Testis (tissue), 3 donors: ENCODE results near the gene UCP1. TPM values are rescaled to one million over a fixed set of nuclear protein-coding genes. Genes with fewer than 3 reads are reported as not detected.

Source experiments
- DNase-seq: peaks from one replicate; pipeline ENCODE4 v3.0.0-alpha.2; 2019
- H3K27ac ChIP-seq, 2 donors: fragments of 200-600 bp; sonication (generic); one replicate each; pipeline ENCODE4 v1.5.1; 2019
- H3K27me3 ChIP-seq: fragments of 200-600 bp; sonication (generic); one replicate; pipeline ENCODE4 v1.5.1; 2019
- H3K36me3 ChIP-seq: fragments of 200-600 bp; sonication (generic); one replicate; pipeline ENCODE4 v1.5.1; 2017; ENCODE audit warnings: low read depth; ENCODE audit errors: missing control alignments
- H3K4me1 ChIP-seq: fragments of 200-600 bp; sonication (generic); one replicate; pipeline ENCODE4 v1.5.1; 2019
- H3K4me3 ChIP-seq, 2 donors: fragments of 200-600 bp; sonication (generic); one replicate each; pipeline ENCODE4 v1.5.1; 2017 to 2019
- H3K9me3 ChIP-seq: fragments of 200-600 bp; sonication (generic); one replicate; pipeline ENCODE4 v1.5.1; 2017
- CTCF ChIP-seq, 3 experiments: fragments of 450-650 bp in 2 of 3; fragments of 200-600 bp in 1 of 3; sonication (generic) in 1 of 3; IDR thresholded peaks; one replicate each; pipeline ENCODE4 v1.5.1; 2016 to 2019; ENCODE audit warnings: antibody characterized with exemption in 3 of 3, mild to moderate bottlenecking in 2 of 3, moderate library complexity in 1 of 3
- POLR2A ChIP-seq: fragments of 450-650 bp; IDR thresholded peaks from one replicate; pipeline ENCODE4 v1.6.1; 2017; ENCODE audit warnings: antibody characterized with exemption, mild to moderate bottlenecking, moderate library complexity
- WGBS, 2 donors: methylation state at CpG; one replicate each; pipeline ENCODE4 v1.1.5; 2018; 5-methylcytosine and 5-hydroxymethylcytosine counted together
- intact Hi-C: fragments of 100-400 bp; cut with DNase I; formaldehyde crosslinking; loops from one replicate; pipeline ENCODE4 v1.15.1; 2023; ENCODE audit warnings: low total_unique reads
- polyA plus RNA-seq: library from polyadenylated mRNA; stranded (reverse); fragments of 350-450 nt; fragmentation: Illumina TruSeq; extraction: RNeasy Lipid Tissue Mini Kit (QIAGEN cat#74804); gene quantifications from one replicate; pipeline ENCODE4 v1.2.3, GENCODE V29; 2014; ENCODE audit warnings: low read depth, low replicate concordance; ENCODE audit not compliant: insufficient read depth
- total RNA-seq, 2 donors: library from RNA; depleted of rRNA; stranded (reverse); fragments of >200 nt; gene quantifications; one replicate each; pipeline ENCODE4 v1.2.3, GENCODE V29; 2016

Gene UCP1
- total and polyA plus RNA-seq, 3 donors from 2014 or later = 0.79 TPM; not detected in 2

GRCh38 chr4:140602714-140603113 lies 34.0 kb upstream of the UCP1 start:
- Histone ChIP-seq H3K36me3 (no peaks in the 10 kb centered on the region), H3K4me1 (no peaks in the 10 kb centered on the region), H3K27me3 (no peaks in the 10 kb centered on the region), H3K27ac (no peak overlapping the region), H3K4me3 (no peak overlapping the region), H3K9me3 (no peaks in the 10 kb centered on the region)
- WGBS, 2 donors = 86 to 87% methylated on average over 1 to 2 of the region's 2 CpGs
- intact Hi-C loops = no loop called here
- TF ChIP-seq CTCF (IDR thresholded peaks at IDR 0.05) (no peak), POLR2A (no peak)
- DNase-seq = no peak

GRCh38 chr4:140600408-140600807 lies 31.6 kb upstream of the UCP1 start:
- intact Hi-C loops = no loop called here
- TF ChIP-seq POLR2A = no peak

GRCh38 chr4:140595065-140595464 lies 26.3 kb upstream of the UCP1 start:
- H3K9me3 ChIP-seq = no peaks in the 10 kb centered on the region
- peak; percentile 20 for DNase-seq
- TF ChIP-seq CTCF (IDR thresholded peaks at IDR 0.05) (peak in 2 of 3 experiments; percentile 8 to 39), POLR2A (no peak)
- H3K36me3 ChIP-seq = no peaks in the 10 kb centered on the region
- intact Hi-C loops = no loop called here
- H3K27ac ChIP-seq = no peak overlapping the region
- no peak overlapping the region for H3K4me3 ChIP-seq
- no peaks in the 10 kb centered on the region for H3K4me1 ChIP-seq
- no peaks in the 10 kb centered on the region for H3K27me3 ChIP-seq
- 59 to 64% methylated on average over 1 of the region's 1 CpG for WGBS, 2 donors

More at GRCh38 chr4:140600408-140600807, 31.6 kb upstream of the UCP1 start:
- Histone ChIP-seq H3K4me1 (no peaks in the 10 kb centered on the region), H3K4me3 (no peak overlapping the region), H3K27me3 (no peaks in the 10 kb centered on the region), H3K9me3 (no peaks in the 10 kb centered on the region), H3K36me3 (no peaks in the 10 kb centered on the region), H3K27ac (no peak overlapping the region)
- no peak for DNase-seq
- WGBS, 2 donors = 86 to 88% methylated on average over 4 to 8 of the region's 8 CpGs

GRCh38 chr4:140584439-140584838 lies 15.7 kb upstream of the UCP1 start:
- no peak for TF ChIP-seq CTCF (IDR thresholded peaks at IDR 0.05)
- TF ChIP-seq POLR2A = no peak
- Histone ChIP-seq H3K4me3 (no peak overlapping the region), H3K9me3 (no peaks in the 10 kb centered on the region), H3K27ac (no peak overlapping the region), H3K27me3 (no peaks in the 10 kb centered on the region), H3K4me1 (no peaks in the 10 kb centered on the region), H3K36me3 (no peaks in the 10 kb centered on the region)
- no peak for DNase-seq
- 70 to 84% methylated on average over 1 of the region's 1 CpG for whole genome bisulfite sequencing, 2 donors
- intact Hi-C loops = no loop called here

- Histone ChIP-seq H3K9me3 (no peaks in the 10 kb centered on the region), H3K4me3 (no peak overlapping the region), H3K27me3 (no peaks in the 10 kb centered on the region), H3K36me3 (no peaks in the 10 kb centered on the region), H3K4me1 (no peaks in the 10 kb centered on the region), H3K27ac (no peak overlapping the region)
- DNase-seq = no peak
- intact Hi-C loops = no loop called here
- WGBS, 2 donors = 52 to 55% methylated on average over 3 of the region's 3 CpGs
- no peak for TF ChIP-seq CTCF (IDR thresholded peaks at IDR 0.05)
- TF ChIP-seq POLR2A = no peak
Measured at GRCh38 chr4:140581078-140581477, 12.3 kb upstream of the UCP1 start.
